CD4-positive, alpha-beta T cell treated with Interleukin-10 for 1 hour (primary cell): ENCODE data around the gene TGFB1I1.
A peak's percentile ranks its signal among the peaks of the same experiment; 100 is the strongest.

Experiments
- DNase-seq: peaks from one replicate; pipeline ENCODE4 v3.0.0-alpha.2; 2020

Gene TGFB1I1

GRCh38 chr16:31453255-31454204 lies 18.4 kb upstream of the TGFB1I1 start:
- DNase-seq = no peak

- peak; percentile 39 for DNase-seq
These were observed 16.2 kb upstream of the TGFB1I1 start for GRCh38 chr16:31455601-31456314.

DNA sequence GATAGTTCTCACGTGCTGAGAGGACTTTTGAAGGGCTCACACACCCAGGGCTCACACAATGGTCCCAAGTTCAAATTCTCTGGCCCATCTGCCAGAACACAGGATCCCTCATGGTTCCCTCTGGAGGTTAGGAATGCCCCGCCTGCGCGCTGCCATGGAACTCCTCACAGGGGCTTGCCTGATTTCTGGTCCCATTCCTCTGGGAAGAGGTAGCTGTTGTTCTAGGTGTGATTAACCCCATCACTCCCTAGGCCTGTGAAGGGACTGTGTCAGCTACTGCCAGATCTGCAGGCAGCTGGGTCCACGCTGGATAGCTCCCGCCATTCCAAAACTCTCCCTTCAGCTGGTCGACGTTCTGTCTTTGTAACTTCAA lies 15.0 kb upstream of the TGFB1I1 start:
- DNase-seq = no peak

DNA sequence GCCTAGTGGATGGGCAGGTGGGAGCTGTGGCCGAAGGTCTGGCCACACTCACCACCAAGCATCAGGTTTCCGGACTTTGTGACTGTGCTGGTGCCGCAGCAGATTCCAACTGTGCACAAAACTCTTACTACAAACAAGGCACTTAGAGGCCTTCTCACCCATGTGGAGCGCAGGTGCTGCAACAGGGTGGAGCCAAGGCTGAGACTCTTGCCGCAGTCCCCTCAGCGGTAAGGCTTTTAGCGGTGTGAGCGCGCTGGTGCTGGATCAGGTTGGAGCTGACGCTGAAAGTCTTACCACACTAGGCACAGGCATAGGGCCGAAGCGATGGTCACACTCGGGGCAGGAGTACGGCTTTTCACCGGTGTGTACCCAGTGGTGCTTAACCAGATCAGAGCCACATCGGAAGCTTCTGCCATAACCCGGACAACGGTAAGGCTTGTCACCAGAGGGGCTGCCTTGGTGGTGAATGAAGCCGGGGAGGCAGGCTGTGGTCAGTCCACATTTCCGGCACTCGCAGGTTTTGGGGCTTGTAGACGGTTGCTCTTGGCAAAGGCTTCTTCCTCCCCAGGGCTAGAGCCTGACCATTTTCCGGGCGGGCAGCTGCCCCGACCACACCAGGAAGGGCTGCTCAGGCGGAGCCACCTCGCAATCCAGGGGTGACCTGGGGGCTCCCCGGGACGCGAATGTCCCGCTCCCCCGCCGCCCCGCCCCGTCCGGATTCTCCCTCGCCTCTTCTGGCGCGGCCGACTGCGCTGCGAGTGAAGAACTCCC lies 13.7 kb upstream of the TGFB1I1 start:
- DNase-seq = peak; percentile 65

- peak; percentile 97 for DNase-seq
These were observed 12.9 kb upstream of the TGFB1I1 start, which contains the start of gene ARMC5 for GRCh38 chr16:31458844-31459686. TSS of gene ARMC5 (plus strand) at chr16:31459501. CDS start at chr16:31459525, 24 bp downstream.

- DNase-seq = peak; percentile 100
These were observed 12.0 kb upstream of the TGFB1I1 start for GRCh38 chr16:31459687-31460581.

DNA sequence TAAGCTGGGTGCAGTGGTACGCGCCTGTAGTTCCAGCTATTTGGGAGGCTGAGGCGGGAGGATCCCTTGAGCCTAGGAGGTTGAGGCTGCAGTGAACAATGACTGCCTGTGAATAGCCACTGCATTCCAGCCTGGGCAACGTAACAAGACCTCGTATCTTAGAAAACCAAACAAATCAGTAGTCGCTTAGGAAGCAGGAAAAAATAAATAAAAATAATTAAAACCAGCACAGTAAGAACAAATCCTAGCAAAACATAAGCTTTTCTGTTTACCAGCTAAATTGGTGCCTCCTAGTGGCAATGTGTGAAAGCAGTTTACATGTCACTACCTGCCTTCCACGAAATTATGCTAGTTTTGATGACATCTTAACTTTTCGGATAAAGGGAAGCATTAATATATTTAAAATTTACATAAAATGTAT lies 11.4 kb upstream of the TGFB1I1 start:
- DNase-seq = peak; percentile 68

- DNase-seq = no peak
These were observed 10.6 kb upstream of the TGFB1I1 start for GRCh38 chr16:31461201-31461920.

DNA sequence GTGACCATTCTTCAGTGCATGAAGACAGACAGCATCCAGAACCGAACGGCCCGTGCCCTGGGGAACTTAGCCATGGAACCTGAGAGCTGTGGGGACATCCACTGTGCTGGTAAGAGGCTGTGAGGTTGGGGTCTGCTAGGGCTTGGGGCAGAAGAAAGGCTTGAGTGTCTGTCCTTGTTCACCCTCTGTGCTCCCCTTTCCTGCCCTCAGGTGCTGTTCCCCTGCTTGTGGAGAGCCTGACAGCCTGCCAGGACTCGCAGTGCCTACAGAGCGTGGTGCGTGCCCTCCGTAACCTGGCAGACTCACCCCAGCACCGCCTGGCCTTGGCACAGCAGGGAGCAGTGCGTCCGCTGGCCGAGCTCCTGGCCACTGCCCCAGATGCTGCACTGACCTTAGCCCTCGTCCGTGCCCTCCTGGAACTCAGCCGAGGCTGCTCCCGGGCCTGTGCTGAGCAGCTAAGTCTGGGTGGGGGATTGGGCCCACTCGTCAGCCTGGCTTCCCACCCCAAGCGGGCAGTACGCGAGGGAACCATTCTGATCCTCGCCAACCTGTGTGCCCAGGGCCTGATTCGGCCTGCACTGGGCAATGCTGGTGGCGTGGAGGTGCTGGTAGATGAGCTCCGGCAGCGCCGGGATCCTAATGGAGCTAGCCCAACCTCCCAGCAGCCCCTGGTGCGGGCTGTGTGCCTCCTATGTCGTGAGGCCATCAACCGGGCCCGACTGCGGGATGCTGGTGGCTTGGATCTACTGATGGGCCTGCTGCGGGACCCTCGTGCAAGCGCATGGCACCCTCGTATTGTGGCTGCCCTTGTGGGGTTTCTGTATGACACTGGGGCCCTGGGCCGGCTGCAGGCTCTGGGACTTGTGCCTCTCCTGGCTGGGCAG lies 9.8 kb upstream of the TGFB1I1 start:
- no peak for DNase-seq

DNA sequence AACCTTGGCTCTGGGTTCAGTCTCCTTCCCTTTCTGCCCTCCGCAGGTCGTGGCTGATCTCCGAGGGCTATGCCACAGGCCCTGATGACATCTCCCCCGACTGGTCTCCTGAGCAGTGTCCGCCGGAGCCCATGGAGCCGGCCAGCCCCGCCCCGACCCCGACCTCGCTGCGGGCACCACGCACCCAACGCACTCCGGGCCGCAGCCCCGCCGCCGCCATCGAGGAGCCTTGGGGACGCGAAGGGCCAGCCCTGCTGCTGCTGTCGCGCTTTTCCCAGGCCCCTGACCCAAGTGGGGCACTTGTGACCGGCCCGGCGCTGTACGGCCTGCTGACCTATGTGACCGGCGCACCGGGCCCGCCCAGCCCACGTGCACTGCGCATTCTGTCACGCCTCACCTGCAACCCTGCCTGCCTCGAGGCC lies 7.6 kb upstream of the TGFB1I1 start:
- DNase-seq = no peak

GRCh38 chr16:31464781-31465260 lies 7.1 kb upstream of the TGFB1I1 start:
- DNase-seq = no peak

- no peak for DNase-seq
These were observed 6.1 kb upstream of the TGFB1I1 start for GRCh38 chr16:31465788-31466370.

DNA sequence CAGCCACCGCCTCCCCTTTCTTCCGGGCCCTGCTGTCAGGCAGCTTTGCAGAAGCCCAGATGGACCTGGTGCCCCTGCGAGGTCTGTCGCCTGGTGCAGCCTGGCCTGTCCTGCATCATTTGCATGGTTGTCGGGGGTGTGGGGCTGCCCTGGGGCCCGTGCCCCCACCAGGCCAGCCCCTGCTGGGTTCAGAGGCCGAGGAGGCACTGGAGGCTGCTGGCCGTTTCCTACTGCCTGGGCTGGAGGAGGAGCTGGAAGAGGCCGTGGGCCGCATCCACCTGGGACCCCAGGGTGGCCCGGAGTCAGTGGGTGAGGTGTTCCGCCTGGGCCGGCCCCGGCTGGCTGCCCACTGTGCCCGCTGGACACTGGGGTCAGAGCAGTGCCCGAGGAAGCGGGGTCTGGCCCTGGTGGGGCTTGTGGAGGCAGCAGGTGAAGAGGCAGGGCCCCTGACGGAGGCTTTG lies 5.5 kb upstream of the TGFB1I1 start:
- DNase-seq = no peak

DNA sequence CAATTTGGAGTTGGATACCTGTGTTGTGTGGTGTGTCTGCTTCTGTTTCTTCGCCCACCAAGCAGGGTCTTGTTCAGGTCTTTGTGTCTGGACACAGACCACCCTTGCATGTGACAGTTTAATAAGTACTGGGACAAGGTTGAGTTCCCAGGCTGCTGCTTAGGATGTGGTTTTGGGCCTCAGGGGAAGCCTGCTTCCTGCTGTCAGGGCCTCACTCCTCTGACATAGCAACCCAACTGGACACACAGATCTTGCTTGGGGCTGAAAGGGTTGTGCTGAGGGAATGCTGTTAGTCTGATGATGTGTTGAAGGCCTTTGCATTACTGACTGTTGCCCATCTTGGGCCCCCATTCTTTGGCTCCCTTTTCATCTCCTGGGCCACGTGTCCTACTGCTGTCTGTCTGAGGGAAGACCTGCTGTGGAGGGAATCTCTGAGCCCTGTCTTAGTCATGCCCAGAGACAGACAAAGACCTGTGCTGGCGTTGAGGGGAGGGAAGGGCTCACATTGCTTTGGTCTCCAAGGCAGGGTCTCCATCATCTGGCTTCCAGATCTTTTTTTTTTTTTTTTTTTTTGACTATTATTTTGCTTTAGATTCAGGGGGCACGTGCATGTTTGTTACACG lies 4.7 kb upstream of the TGFB1I1 start:
- peak; percentile 30 for DNase-seq

- no peak for DNase-seq
These were observed 4.1 kb upstream of the TGFB1I1 start for GRCh38 chr16:31467858-31468257.

- no peak for DNase-seq
These were observed 1.3 kb upstream of the TGFB1I1 start for GRCh38 chr16:31470615-31471014.

DNA sequence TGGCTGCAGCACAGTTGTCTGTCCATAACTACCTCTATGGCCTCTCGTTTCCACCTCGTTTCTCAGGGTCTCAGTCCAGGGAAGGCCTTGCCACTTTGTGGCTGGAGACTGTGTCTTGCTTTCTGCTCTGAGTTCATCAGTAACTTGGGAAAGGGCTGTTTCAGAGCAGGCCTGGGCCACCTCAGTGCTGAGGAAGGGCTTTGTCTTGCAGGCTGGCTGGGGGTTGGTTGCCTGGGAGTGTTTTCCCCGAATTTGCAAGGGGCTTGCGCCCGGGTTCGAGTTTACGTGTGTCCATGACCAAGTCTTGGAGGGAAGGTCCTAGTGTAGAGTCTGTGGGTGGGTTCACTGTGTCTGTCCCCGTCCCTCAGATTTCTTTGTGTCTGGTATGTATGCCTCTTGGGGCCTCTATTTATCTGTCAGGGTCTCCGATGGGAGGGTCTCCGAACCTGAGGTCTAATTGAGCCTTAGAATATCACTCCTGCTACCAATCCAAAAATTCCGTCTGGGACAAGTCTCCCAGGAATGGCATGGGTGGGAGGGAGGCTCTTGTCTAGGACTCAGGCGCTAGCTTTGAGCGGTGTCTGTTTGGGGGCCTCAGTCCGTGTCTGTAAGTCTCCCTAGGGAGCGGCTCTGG lies 594 bp upstream of the TGFB1I1 start:
- DNase-seq = no peak
